Fibroblast of pulmonary artery (primary cell): Measurements from ENCODE around the gene ZFAND6.
"Not testable (repeated sequence)": the region's sequence is repeated elsewhere in the genome, so short reads cannot be mapped to it uniquely, and the experiment has no call there.

ENCODE experiments used
- DNase-seq: peaks from one replicate; pipeline ENCODE4 v3.0.0-alpha.2; 2010; ENCODE audit warnings: low read depth
- H3K4me3 ChIP-seq: replicated peaks from 2 replicates; pipeline ENCODE4 v1.5.1; 2011; ENCODE audit warnings: low read depth, mild to moderate bottlenecking, control low read depth, low read length, moderate library complexity
- TF ChIP-seq, protein P1 (sequence below): IDR thresholded peaks from 2 replicates; pipeline ENCODE4 v1.5.1; 2011; ENCODE audit warnings: mild to moderate bottlenecking, control low read depth, low read length, inconsistent platforms; ENCODE audit errors: missing control alignments

ZFAND6 gene

DNA sequence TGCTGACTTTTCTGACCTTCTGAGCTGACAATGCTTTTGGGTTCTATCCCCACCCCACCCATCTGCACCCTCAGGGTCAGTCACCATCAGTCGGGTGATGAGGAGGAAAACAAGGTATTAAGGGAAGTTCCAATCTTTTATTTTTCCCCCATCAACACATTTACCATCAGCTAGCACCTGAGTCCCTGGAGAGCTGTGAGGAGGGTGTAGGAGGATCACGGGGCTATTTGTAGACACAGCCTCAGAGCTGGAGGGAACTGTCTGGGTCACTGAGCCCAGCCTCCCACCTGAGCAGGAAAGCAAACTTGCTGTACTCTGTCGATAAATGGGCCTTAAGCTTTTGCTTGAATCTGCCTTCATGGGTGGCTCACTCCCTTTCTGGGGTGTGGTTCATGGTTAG lies 24.8 kb upstream of the ZFAND6 start:
- no peak overlapping the region for H3K4me3 ChIP-seq
- no peak for DNase-seq
- TF ChIP-seq, protein P1, sequence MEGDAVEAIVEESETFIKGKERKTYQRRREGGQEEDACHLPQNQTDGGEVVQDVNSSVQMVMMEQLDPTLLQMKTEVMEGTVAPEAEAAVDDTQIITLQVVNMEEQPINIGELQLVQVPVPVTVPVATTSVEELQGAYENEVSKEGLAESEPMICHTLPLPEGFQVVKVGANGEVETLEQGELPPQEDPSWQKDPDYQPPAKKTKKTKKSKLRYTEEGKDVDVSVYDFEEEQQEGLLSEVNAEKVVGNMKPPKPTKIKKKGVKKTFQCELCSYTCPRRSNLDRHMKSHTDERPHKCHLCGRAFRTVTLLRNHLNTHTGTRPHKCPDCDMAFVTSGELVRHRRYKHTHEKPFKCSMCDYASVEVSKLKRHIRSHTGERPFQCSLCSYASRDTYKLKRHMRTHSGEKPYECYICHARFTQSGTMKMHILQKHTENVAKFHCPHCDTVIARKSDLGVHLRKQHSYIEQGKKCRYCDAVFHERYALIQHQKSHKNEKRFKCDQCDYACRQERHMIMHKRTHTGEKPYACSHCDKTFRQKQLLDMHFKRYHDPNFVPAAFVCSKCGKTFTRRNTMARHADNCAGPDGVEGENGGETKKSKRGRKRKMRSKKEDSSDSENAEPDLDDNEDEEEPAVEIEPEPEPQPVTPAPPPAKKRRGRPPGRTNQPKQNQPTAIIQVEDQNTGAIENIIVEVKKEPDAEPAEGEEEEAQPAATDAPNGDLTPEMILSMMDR = no peak

DNA sequence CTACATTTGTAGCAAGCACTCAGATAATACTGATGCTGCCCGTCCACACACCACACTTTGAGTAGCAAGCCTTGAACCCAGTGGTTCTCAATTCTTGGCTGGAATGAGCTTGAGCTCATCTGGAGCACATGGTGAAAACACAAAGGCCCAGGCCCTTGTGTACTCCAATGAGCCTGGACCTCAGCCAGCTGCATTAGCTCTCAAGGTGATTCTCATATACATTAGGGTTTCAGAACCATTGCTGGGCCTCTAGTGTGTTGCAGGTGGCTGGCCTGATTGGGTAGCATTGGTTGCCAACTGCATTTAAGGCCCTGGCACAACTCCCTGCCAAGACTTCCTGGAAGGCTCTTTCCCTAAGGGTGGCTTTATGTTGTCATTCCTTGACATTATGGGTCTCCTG lies 23.4 kb upstream of the ZFAND6 start:
- H3K4me3 ChIP-seq = no peak overlapping the region
- no peak for DNase-seq
- TF ChIP-seq, protein P1 = no peak

DNA sequence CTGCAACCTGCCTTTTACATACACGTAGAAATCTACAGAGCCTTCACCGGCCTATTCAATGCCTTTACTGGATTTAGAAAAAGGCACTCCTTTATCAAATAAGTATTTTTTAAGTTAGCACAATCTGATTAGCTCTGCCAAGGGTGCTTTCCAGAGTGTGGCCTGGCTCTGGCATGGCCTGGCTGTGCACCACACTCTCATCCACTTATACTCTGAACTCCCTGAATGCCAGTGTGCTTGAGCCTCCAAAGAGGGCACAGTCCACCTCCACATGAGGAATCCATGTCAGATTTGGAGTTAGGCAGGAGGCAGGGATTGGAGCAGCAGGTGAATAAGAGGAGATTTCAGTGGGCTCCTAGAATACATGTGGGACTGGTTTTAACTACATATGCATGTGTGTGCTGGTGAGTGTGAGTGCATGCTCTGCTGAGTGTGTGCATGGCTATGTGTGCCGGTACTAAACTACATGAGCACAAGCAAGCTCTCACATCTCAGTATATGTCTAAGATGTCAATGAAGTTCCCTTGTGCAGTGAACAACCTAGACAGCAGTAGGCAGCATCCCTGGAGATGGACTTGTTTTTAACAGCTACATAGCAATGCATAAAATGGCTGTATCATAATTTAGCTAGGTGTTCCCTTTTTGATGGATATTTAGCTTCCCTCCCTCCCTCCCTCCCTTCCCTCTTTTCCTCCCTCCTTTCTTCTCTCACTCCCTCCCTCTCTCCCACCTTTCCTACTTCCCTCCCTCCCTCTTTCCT lies 17.8 kb upstream of the ZFAND6 start:
- no peak overlapping the region for H3K4me3 ChIP-seq
- no peak for DNase-seq
- TF ChIP-seq, protein P1 = no peak

DNA sequence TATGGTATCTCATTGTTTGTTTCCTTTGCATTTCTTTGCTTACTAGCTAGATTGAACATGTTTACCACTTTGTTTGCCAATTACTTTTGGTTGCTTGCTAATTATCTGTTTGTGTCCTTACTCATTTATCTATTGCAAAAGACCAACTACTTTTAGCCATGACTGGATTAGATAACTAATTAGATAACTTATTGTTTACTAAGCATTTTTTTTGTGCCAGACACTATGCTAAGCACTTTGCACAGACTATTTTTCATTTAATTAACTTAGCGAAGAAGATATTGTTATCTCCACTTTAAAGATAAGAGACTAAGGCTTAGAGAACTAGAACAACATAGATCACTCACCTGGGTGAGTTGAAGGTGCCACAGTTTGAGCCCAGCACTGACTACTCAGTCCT lies 16.9 kb upstream of the ZFAND6 start:
- H3K4me3 ChIP-seq = no peak overlapping the region
- TF ChIP-seq, protein P1 = no peak
- no peak for DNase-seq

DNA sequence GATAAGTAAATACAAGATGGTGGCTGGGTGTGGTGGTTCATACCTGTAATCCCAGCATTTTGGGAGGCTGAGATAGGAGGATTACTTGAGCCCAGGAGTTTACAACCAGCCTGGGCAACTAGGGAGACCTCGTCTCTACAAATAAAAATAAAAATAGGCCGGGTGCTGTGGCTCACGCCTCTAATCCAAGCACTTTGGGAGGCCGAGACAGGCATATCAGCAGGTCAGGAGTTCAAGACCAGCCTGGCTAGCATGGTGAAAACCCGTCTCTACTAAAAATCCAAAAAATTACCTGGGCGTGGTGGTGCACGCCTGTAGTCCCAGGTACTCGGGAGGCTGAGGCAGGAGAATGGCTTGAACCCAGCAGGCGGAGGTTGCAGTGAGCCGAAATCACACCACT lies 14.3 kb upstream of the ZFAND6 start:
- not testable (repeated sequence) for H3K4me3 ChIP-seq, DNase-seq

DNA sequence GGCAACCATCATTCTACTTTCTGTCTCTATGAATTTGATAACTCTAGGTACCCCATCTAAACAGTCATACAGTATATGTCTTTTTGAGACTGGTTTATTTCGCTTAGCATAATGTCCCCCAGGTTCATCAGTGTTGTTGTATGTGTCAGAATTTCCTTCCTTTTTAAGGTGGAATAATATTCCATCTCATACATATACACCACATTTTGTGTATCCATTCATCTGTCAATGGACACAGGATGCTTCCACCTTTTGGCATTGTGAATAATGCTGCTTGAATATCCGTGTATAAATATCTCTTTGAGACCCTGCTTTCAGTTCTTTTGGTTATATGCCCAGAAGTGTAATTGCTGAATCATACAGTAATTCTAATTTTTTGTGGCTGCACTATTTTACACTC lies 10.4 kb upstream of the ZFAND6 start:
- DNase-seq = no peak
- TF ChIP-seq, protein P1 = no peak

DNA sequence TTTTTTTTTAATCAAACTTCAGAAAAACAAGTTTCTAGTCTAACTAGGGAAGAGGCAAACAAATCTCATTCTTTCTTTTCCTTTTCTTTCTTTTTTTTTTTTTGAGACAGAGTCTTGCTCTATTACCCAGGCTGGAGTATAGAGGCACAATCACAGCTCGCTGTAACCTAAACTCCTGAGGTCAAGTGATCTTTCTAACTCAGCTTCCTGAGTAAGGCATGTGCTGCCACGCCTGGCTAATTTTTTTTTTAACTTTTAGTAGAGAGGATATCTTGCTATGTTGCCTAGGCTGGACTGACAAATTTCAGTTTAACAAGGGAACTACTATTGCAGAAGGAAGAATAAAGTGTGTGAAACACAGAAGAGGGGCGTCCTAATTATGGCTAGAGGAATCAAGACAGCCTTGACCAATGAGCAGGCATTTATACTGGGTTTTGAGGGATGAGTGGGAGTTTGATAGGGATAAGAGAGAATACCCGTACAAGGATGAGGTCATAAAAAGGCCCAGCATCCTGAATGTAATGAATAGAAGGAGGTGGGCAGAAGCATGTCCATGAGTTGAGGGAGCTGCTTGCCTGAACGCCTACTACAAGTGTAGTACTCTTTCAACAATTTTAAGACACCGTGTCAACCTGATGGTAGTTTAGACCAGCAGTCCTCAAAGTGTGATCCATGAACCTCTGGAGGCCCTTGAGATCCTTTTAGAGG lies 6.7 kb upstream of the ZFAND6 start:
- TF ChIP-seq, protein P1 = no peak
- H3K4me3 ChIP-seq = no peak overlapping the region
- DNase-seq = no peak

More for the DNA sequence above, 10.4 kb upstream of the ZFAND6 start:
- no peak overlapping the region for H3K4me3 ChIP-seq
